Measurements from ENCODE around the gene PAK3.

DNA sequence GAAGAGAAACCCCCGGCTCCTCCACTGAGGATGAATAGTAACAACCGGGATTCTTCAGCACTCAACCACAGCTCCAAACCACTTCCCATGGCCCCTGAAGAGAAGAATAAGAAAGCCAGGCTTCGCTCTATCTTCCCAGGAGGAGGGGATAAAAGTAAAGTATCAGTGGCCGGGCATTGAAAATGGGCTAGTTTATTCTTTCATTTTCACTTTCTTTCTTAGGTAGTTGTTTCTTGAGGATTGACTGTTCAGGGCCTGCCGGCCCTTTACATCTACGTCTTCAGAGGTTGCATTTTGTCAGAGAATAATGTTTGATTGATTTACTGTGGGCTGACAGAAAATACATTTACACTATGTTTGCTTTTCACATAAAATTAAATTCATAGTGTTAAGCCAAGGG lies 27.1 kb downstream of the PAK3 start:
- TF ChIP-seq CTCF (IDR thresholded peaks at IDR 0.05): no peak
- TF ChIP-seq POLR2AphosphoS5 (IDR thresholded peaks at IDR 0.05): no peak
- no peak for TF ChIP-seq POLR2A (IDR thresholded peaks at IDR 0.05)
